NCI-H1417 (cell line): ENCODE results near the gene OR52K2.
"Not testable (repeated sequence)": the region's sequence is repeated elsewhere in the genome, so short reads cannot be mapped to it uniquely, and the experiment has no call there.

ENCODE experiments used
- DNase-seq, 3 experiments: peaks; one replicate each; lab custom pipeline; 2025; lab: John Stamatoyannopoulos, UW

Gene OR52K2

GRCh38 chr11:4480577-4481239, 31.6 kb downstream of the OR52K2 start:
- no peak for DNase-seq

GRCh38 chr11:4481240-4481582, 32.1 kb downstream of the OR52K2 start:
- no peak for DNase-seq

GRCh38 chr11:4482445-4482844, 33.4 kb downstream of the OR52K2 start, which contains the start of gene OR52K1:
Gene OR52K1 (plus strand): TSS chr11:4482646. CDS start chr11:4488901, 6,255 bp downstream.
- no peak for DNase-seq

- DNase-seq: no peak
These were observed 35.2 kb downstream of the OR52K2 start for GRCh38 chr11:4484310-4484709.

- DNase-seq: not testable (repeated sequence)
These were observed 42.3 kb downstream of the OR52K2 start for GRCh38 chr11:4491405-4491804.

- no peak for DNase-seq
These were observed 42.9 kb downstream of the OR52K2 start for GRCh38 chr11:4491878-4492606.

- DNase-seq: peak in 1 of 3 experiments; percentile 16
These were observed 44.4 kb downstream of the OR52K2 start for GRCh38 chr11:4493480-4493818.

- no peak for DNase-seq
These were observed 46.4 kb downstream of the OR52K2 start for GRCh38 chr11:4495487-4495886.

GRCh38 chr11:4495986-4496385, 46.9 kb downstream of the OR52K2 start:
- no peak for DNase-seq

GRCh38 chr11:4496557-4497248, 47.6 kb downstream of the OR52K2 start:
- peak in 1 of 3 experiments; percentile 23 for DNase-seq
